HG03196 (cell line): ENCODE data around the gene VAC14.

Experiments
- ATAC-seq: cut with Tn5 transposase; IDR thresholded peaks from one replicate; pipeline ENCODE4 v1.9.1; 2021; ENCODE audit not compliant: unreplicated experiment

VAC14 gene

GRCh38 chr16:70725912-70726828 lies 74.8 kb downstream of the VAC14 start:
- ATAC-seq = no peak

- ATAC-seq = no peak
Observed at GRCh38 chr16:70725024-70725911, 75.7 kb downstream of the VAC14 start.

- ATAC-seq = no peak
Observed at GRCh38 chr16:70724146-70725023, 76.6 kb downstream of the VAC14 start.

GRCh38 chr16:70723740-70724145 lies 77.2 kb downstream of the VAC14 start:
- no peak for ATAC-seq

GRCh38 chr16:70721202-70721963 lies 79.6 kb downstream of the VAC14 start:
- no peak for ATAC-seq

GRCh38 chr16:70720425-70721201 lies 80.3 kb downstream of the VAC14 start:
- no peak for ATAC-seq

- ATAC-seq = no peak
Observed at GRCh38 chr16:70717065-70717464, 83.9 kb downstream of the VAC14 start.

- no peak for ATAC-seq
Observed at GRCh38 chr16:70715860-70716357, 85.0 kb downstream of the VAC14 start.

- ATAC-seq = no peak
Observed at GRCh38 chr16:70715055-70715858, 85.7 kb downstream of the VAC14 start.

GRCh38 chr16:70714581-70715054 lies 86.3 kb downstream of the VAC14 start:
- no peak for ATAC-seq

- ATAC-seq = no peak
Observed at GRCh38 chr16:70713824-70714223, 87.1 kb downstream of the VAC14 start.

GRCh38 chr16:70713342-70713741 lies 87.6 kb downstream of the VAC14 start:
- no peak for ATAC-seq

- ATAC-seq = no peak
Observed at GRCh38 chr16:70712942-70713341, 88.0 kb downstream of the VAC14 start.

GRCh38 chr16:70712359-70712758 lies 88.6 kb downstream of the VAC14 start:
- ATAC-seq = no peak

- ATAC-seq = no peak
Observed at GRCh38 chr16:70711211-70712031, 89.5 kb downstream of the VAC14 start.

GRCh38 chr16:70710422-70711210 lies 90.3 kb downstream of the VAC14 start:
- no peak for ATAC-seq

GRCh38 chr16:70709942-70710341 lies 91.0 kb downstream of the VAC14 start:
- no peak for ATAC-seq
